Measurements from ENCODE around the gene PPA2.

Gene PPA2

DNA sequence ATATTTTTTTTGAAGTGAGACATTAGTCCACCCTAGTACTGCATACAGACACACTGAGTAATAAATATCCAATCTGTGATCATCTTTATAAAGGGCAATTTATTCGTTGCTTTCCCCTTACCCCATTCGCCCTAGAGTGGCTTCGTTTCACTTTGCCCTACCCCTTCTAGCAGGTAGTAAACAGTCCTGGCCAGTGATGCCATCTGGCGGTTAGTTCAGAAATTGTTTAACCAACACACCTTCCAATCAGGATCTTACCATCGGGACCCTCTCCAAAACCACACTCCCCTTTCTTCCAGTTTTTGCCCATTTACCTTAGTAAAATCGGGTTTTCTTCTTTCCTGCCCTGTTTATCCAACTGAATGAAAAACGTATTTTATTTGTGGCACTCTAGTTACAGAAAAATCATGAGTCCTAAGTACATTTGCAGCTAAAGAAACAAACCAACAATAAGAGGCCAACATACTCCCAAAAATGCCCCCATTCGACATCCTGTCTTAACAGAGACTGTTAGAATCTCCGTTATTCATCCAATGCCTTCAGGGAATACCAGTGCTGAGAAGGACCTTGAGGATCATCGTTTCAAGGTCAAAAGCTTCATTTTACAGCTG lies 2.2 kb downstream of the PPA2 start:
- no peaks in the 10 kb centered on the region for H3K9me2 ChIP-seq (ENCODE audit: low read depth, low read length)
- H3K79me2 ChIP-seq (ENCODE audit: insufficient read depth, low read length) = peaks cover 49% of the 10 kb centered on the region
- H3K4me3 ChIP-seq (ENCODE audit: low read depth, low read length, poor library complexity, severe bottlenecking) = peak overlapping the region; percentile 92
- TF ChIP-seq, protein P1, sequence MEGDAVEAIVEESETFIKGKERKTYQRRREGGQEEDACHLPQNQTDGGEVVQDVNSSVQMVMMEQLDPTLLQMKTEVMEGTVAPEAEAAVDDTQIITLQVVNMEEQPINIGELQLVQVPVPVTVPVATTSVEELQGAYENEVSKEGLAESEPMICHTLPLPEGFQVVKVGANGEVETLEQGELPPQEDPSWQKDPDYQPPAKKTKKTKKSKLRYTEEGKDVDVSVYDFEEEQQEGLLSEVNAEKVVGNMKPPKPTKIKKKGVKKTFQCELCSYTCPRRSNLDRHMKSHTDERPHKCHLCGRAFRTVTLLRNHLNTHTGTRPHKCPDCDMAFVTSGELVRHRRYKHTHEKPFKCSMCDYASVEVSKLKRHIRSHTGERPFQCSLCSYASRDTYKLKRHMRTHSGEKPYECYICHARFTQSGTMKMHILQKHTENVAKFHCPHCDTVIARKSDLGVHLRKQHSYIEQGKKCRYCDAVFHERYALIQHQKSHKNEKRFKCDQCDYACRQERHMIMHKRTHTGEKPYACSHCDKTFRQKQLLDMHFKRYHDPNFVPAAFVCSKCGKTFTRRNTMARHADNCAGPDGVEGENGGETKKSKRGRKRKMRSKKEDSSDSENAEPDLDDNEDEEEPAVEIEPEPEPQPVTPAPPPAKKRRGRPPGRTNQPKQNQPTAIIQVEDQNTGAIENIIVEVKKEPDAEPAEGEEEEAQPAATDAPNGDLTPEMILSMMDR (IDR thresholded peaks at IDR 0.05; ENCODE audit: low read length) = peak; percentile 78
- TF ChIP-seq EZH2 (IDR thresholded peaks at IDR 0.05; ENCODE audit: borderline replicate concordance, low read length) = no peak
- no peaks in the 10 kb centered on the region for H3K9me3 ChIP-seq (ENCODE audit: low read length)
- no peak overlapping the region for H2AFZ ChIP-seq (ENCODE audit: low read length)
- H3K27ac ChIP-seq (ENCODE audit: low read depth, low read length, poor library complexity, severe bottlenecking) = peak overlapping the region; percentile 81
- H4K20me1 ChIP-seq (ENCODE audit: insufficient read depth, low read length) = no peaks in the 10 kb centered on the region
- no peaks in the 10 kb centered on the region for H3F3A ChIP-seq (ENCODE audit: insufficient read depth, low read length)
- peak overlapping the region; percentile 80 for H3K9ac ChIP-seq (ENCODE audit: low read length)
- H3K4me1 ChIP-seq (ENCODE audit: insufficient read depth, low read length, severe bottlenecking) = peaks cover 28% of the 10 kb centered on the region
- peak overlapping the region; percentile 76 for H3K4me2 ChIP-seq (ENCODE audit: low read length)
- no peaks in the 10 kb centered on the region for H3K27me3 ChIP-seq (ENCODE audit: insufficient read depth, low read length)
- H3K36me3 ChIP-seq (ENCODE audit: insufficient read depth, low read length) = peaks cover 9% of the 10 kb centered on the region; the same call in 1 of the 2 replicates

DNA sequence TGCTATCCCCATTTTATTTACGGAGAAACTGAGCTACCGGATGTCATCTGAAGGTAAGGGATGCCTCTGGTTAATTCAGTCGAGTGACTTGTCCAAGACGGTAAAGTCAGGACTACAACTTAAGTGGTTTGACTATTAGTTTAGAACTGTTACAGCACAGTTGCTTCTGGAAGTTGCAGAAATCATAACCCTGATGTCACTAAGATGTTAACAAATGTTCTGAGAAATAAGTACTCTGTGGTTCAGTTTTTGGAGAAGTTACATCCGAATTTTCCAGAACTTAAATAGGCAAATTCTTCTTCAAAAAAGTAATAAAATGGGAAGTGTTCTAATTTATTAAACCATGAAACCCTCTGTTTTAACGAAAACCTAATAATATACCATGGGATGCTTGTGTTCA lies 3.1 kb downstream of the PPA2 start:
- no peak overlapping the region for H2AFZ ChIP-seq (ENCODE audit: low read length)
- H4K20me1 ChIP-seq (ENCODE audit: insufficient read depth, low read length) = no peaks in the 10 kb centered on the region
- no peak overlapping the region for H3K9ac ChIP-seq (ENCODE audit: low read length)
- no peaks in the 10 kb centered on the region for H3K9me3 ChIP-seq (ENCODE audit: low read length)
- no peak overlapping the region for H3K4me3 ChIP-seq (ENCODE audit: low read depth, low read length, poor library complexity, severe bottlenecking)
- no peaks in the 10 kb centered on the region for H3F3A ChIP-seq (ENCODE audit: insufficient read depth, low read length)
- H3K79me2 ChIP-seq (ENCODE audit: insufficient read depth, low read length) = peaks cover 49% of the 10 kb centered on the region
- TF ChIP-seq EZH2 (IDR thresholded peaks at IDR 0.05; ENCODE audit: borderline replicate concordance, low read length) = no peak
- TF ChIP-seq, protein P1 (IDR thresholded peaks at IDR 0.05; ENCODE audit: low read length) = no peak
- H3K9me2 ChIP-seq (ENCODE audit: low read depth, low read length) = no peaks in the 10 kb centered on the region
- H3K36me3 ChIP-seq (ENCODE audit: insufficient read depth, low read length) = peaks cover 15% of the 10 kb centered on the region
- H3K27ac ChIP-seq (ENCODE audit: low read depth, low read length, poor library complexity, severe bottlenecking) = no peak overlapping the region
- peaks cover 28% of the 10 kb centered on the region for H3K4me1 ChIP-seq (ENCODE audit: insufficient read depth, low read length, severe bottlenecking)
- H3K27me3 ChIP-seq (ENCODE audit: insufficient read depth, low read length) = no peaks in the 10 kb centered on the region
- H3K4me2 ChIP-seq (ENCODE audit: low read length) = peak overlapping the region; percentile 76; the same call in 1 of the 2 replicates

DNA sequence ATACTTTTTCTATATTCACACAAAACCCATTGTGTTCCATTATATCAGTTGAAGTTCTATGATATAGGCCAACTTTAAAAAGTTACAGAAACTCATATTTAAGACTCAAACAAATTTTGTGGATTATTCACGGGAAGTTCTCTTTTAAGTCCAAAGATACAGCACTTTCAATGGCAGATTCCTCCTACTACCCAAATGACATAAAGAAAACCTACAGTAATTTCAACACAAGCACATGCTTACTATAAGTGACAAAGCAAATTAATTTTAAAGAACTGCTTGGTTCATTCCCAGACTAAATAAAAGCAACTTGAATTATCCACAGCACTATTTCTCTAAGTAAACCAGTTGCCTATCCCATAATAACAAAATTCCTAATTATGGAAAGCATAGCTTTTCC lies 4.1 kb downstream of the PPA2 start:
- Histone ChIP-seq H3K4me3 (ENCODE audit: low read depth, low read length, poor library complexity, severe bottlenecking) (no peak overlapping the region), H3K27ac (ENCODE audit: low read depth, low read length, poor library complexity, severe bottlenecking) (no peak overlapping the region), H3K9me3 (ENCODE audit: low read length) (no peaks in the 10 kb centered on the region), H3F3A (ENCODE audit: insufficient read depth, low read length) (no peaks in the 10 kb centered on the region), H3K36me3 (ENCODE audit: insufficient read depth, low read length) (peaks cover 15% of the 10 kb centered on the region), H2AFZ (ENCODE audit: low read length) (no peak overlapping the region), H3K4me2 (ENCODE audit: low read length) (no peak overlapping the region), H3K9me2 (ENCODE audit: low read depth, low read length) (no peaks in the 10 kb centered on the region), H3K79me2 (ENCODE audit: insufficient read depth, low read length) (peaks cover 49% of the 10 kb centered on the region), H3K27me3 (ENCODE audit: insufficient read depth, low read length) (no peaks in the 10 kb centered on the region), H3K4me1 (ENCODE audit: insufficient read depth, low read length, severe bottlenecking) (peaks cover 28% of the 10 kb centered on the region), H3K9ac (ENCODE audit: low read length) (no peak overlapping the region), H4K20me1 (ENCODE audit: insufficient read depth, low read length) (no peaks in the 10 kb centered on the region)
- no peak for TF ChIP-seq EZH2 (IDR thresholded peaks at IDR 0.05; ENCODE audit: borderline replicate concordance, low read length)
- TF ChIP-seq, protein P1 (IDR thresholded peaks at IDR 0.05; ENCODE audit: low read length) = no peak

Measured in OCI-LY1 (cell line).